HG02943 (cell line): ENCODE measurements around the gene ERMARD.

ENCODE experiments used
- ATAC-seq: cut with Tn5 transposase; IDR thresholded peaks from one replicate; pipeline ENCODE4 v1.9.1; 2021; ENCODE audit warnings: mild to moderate bottlenecking, low read depth, moderate library complexity; ENCODE audit not compliant: unreplicated experiment

The ERMARD gene

DNA sequence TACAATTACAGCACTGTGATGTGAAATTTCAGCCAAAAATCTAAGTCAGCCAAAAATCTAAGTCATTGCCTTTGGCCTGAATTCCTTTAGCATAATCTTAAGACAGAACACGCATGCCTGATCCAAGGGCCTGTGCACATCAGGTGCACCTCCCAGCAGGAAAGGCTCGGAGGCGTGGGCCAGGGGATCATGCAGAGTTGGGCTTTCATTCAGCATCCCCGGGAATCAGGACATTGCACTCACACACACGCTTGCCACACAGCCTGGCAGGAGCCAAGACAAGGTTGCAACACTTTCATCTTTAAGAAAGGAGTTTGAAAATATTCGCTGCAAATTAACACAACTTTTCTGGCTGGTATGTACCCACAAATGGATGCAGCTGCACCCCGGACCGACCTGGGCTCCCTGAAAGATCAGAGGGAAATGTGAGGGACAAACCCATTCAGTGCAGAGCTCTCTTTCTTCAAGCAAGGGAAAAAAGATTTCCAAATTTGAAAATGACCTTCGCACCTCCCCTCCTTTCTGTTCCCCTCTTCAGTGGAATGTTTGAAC, 48.8 kb downstream of the ERMARD start:
- no peak for ATAC-seq

DNA sequence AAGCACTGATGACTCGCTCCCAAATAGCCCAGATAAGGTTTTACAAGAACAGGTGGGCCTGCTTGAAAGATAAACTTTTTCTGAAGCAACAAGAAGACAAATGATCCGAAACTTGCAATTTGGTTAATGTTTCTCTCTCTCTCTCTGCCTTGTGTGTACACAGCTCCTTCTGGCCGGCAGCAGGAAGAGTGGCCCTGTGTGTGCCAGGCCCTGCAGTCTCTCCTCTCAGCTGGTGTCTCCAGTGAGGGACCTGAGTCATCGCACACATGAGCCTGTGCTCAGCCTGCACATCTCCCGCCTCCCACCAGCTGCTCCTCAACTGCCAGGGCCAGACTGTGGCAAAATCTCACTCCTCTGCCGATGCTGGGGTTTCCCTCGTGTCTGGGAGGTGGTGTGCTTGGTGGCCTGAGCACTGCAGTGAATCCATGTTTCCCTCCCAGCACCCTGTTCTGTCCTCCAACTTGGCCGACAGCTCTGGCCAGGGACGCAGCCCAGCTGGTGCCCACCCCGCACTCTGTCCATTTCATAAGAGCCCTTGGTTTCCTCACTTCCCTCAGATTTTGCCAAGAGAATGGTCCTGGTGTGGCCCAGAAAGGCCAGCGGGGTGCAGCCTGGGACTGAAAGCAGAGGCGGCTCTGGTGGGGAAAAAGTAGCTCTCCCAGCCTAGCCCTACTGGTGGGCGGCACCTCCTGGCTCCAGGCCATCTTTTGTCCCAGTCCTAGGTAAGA, 49.4 kb downstream of the ERMARD start:
- no peak for ATAC-seq

DNA sequence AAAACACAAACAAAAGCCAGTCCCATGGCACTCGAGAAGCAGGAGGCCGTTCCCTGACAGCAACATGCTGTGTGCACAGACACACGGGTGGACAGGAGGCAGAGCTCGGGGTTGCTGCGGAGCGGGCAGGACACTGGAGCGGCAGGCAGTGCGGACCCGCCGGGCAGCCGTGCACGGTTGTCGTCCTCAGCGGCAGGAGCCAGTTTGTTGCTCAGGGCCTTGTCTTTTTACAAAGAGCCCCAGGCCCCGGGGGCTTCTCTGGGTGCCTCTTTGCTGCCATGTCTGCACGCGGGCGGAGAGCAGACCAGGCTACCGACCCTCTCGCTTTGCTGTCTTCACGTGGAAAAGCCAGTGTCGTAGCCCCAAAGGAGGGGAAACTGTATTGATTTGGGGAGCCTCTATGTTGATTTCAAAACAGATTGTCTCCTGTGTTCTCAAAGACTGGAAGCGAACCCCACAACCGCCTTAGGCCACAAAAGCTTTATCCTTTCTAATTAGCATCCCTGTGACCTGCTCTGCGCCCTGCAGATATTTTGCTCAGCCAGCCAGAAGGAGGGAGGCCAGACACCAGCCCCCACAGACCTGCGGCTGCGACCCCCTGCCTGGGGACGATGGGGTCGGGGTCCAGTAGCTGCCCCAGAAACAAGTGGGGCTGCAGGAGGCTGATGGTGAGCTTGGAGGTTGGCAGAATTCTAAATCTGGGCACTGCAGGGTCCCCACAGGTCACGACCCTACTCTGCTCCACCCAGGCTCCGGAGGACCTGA, 50.2 kb downstream of the ERMARD start:
- no peak for ATAC-seq

DNA sequence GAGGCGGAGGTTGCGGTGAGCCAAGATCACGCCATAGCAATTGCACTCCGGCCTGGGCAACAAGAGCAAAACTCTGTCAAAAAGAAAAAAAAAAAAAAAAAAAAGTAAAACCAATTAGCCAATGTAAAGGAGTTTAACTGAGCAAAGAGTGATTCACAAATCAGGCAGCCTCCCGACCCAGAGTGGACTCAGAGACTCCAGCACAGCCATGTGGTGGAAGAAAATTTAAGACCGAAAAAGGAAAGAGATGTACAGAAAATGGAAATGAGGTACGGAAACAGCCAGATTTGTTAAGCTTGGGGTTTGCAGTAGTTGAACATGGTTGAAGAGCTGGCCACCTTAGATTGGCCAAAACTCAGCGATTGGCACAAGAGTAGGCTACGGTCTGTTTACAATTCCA, 51.4 kb downstream of the ERMARD start:
- ATAC-seq: no peak

DNA sequence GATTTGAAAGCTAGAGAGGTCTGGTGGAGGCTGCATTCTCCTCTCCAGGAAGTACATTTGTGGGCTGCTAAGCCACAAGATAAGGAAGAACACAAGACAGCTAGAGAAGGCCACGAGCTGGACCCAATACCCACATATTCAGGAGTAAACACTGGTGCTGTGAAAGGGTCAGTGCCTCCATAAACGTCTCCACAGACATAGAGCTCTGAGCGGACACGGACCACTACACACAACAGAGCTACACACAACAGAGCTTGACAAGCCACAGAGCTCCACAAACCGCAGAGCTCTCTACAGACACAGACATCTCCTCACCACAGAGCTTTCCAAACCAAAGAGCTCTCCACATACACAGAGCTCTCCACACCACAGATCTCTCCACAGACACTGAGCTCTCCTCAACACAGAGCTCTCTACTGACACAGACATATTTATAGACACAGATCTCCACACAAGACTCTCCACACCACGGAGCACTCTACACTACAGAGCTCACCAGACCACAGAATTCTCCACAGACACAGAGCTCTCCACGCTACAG, 51.9 kb downstream of the ERMARD start:
- ATAC-seq: peak; percentile 43

DNA sequence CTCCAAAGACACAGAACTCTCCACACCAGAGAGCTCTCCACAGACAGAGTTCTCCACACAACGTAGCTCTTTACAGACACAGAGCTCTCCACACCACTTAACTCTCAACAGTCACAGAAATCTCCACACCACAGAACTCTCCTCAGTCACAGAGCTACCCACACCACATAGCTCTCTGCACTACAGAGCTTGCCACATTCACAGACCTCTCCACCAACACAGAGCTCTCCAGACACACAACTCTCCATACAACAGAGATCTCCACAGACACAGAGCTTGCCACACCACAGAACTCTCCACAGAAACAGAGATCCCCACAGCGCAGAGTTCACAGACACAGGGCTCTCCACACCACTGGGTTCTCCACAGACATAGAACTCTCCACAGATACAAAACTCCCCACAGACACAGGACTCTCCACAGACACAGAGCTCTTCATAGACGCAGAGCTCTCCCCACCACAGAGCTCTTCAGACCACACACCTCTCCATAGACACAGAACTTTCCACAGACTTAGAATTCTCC, 52.5 kb downstream of the ERMARD start:
- ATAC-seq: peak; percentile 4

DNA sequence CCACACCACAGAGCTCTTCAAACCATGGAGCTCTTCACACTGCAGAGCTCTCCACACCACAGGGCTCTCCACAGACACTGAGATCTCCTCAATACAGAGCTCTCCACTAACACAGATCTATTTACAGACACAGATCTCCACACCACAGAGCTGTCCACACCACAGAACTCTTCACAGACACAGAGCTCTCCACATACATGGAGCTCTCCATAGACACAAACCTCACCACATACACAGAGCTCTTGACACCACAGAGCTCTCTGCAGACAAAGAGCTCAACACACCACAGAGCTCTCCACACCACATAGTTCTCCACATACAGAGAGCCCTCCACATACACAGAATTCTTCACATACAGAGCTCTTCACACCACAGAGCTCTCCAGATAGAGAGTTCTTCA, 53.0 kb downstream of the ERMARD start:
- no peak for ATAC-seq

DNA sequence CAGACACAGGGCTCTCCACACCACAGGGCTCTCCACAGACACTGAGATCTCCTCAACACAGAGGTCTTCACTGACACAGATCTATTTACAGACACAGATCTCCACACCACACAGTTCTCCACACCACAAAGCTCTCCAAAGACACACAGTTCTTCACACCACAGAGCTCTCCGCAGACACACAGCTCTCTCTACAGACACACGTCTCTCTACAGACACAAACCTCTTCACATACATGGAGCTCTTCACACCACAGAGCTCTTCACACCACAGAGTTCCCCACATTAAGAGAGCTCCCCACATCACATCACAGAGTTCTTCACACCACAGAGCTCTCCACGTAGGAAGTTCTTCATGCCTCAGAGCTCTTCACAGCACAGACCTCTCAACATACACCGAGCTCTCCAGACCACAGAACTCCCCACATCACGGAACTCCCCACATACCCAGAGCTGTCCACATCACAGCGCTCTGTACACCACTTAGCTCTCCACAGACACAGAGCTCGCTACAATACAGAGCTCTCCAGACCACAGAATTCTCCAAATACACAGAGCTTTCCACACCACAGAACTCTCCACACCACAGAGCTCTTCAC, 53.9 kb downstream of the ERMARD start:
- no peak for ATAC-seq

DNA sequence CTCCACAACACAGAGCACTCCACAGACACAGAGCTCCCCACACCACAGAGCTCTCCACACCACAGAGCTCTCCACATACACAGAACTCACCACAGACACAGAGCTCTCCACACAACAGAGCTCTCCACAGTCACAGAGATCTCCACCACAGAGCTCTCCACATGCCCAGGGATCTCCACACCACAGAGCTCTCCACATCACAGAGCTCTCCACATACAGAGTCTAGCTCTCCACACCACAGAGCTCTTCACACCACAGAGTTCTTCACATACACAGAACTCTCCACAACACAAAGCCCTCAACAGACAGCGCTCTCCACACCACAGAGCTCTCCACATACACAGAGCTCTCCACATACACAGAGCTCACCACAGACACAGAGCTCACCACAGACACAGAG, 55.3 kb downstream of the ERMARD start:
- ATAC-seq: no peak

DNA sequence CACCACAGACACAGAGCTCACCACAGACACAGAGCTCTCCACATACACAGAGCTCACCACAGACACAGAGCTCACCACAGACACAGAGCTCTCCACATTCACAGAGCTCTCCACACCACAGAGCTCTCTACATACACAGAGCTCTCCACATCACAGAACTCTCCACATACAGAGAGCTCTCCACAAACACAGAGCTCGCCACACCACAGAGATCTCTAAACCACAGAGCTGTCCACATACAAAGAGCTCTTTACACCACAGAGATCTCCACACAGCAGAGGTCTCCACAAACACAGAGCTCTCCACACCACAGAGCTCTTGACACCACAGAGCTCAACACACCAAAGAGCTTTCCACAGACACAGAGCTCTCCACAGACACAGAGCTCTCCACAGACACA, 55.8 kb downstream of the ERMARD start:
- no peak for ATAC-seq

DNA sequence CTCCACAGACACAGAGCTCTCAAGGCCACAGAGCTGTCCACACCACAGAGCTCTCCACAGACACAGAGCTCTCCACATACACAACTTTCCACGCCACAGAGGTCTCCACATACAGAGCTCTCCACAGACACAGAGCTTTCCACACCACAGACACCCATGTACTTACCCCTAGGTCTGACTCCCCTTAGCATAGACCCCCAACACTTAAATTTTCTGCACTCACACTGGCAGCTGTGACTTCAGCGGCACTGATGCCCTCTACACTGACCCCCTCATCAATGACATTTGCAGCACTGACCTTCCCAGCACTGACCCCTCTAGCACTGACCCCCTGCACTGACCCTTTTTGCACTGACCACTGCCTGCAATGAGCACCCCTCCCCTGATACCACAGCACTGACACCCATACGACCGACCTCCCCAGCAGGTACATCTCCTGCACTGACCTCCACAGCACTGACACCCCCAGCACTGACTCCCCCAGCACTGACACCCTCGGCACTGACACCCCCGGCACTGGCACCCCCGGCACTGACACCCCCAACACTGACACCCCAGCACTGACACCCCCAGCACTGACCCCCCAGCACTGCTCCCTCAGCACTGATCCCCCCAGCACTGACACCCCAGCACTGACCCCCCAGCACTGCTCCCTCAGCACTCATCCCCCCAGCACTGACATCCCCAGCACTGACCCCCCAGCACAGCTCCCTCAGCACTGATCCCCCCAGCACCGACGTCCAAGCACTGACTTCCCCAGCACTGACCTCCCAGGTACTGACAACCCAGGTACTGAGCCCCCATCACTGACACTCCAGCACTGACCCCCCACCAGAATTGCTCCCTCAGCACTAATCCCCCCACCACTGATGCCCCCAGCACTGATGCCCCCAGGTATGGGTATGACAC, 56.5 kb downstream of the ERMARD start:
- no peak for ATAC-seq

DNA sequence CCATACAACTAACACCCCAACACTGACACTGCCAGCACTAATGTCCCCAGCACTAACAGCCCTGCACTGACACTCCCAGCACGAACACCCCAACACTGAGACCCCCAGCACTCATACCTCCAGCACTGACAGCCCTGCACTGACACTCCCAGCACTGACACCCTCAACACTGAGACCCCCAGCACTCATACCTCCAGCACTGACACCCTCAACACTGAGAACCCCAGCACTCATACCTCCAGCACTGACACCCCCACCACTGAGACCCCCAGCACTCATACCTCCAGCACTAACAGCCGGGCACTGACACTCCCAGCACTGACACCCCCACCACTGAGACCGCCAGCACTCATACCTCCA, 57.2 kb downstream of the ERMARD start:
- no peak for ATAC-seq

DNA sequence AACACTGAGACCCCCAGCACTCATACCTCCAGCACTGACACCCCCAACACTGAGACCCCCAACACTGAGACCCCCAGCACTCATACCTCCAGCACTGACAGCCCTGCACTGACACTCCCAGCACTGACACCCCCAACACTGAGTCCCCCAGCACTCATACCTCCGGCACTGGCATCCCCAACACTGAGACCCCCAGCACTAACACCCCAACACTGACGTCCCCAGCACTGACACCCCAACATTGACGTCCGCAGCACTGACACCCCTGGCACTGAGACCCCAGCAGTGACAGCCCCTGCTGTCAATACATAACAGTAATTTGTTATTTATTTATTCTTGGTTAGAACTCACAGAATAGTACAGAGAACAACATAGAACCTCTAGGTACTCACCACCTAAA, 58.0 kb downstream of the ERMARD start:
- no peak for ATAC-seq

DNA sequence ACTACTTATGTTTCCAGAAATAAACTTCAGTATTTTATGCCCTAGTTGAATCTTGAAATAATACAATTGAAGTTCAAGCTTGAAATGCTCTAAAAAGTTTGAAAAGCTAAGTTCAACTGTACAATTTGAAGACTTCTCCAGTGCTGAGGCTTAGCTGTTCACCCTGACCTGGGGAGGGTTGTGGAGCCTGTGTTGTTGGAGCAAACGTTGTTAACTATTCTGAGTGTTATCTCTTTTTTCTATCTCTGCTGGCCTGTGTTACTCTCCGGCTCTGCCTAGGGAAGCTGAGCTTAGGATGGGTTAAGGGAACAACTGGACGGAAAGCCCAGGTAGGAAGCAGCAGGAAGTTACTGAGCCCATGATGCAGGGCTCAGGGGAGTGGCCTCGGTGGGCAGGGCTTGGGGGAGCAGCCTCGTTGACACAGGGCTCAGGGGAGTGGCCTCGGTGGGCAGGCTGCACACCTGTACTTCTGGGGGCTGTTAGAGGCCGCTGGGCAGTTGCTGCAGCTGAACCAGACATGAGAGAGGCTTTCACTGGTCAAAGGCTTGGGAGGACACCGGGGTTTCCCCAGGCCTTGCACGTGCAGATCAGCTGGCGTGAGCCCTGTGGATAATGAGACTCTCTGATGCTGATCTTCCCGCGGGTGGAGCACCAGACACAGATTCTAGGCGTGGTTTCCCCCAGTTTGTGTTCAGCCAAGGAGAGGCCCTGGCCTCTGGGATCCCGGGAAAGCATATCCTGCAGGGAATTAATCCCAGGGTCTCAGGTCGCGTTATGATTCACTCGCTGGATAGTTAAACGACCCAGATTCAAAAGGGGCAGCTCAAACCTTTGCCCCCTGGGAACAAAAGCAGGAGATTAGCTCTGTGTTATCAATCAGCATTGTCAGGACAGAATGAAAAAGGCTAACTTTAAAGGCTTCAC, 58.9 kb downstream of the ERMARD start:
- ATAC-seq: no peak

DNA sequence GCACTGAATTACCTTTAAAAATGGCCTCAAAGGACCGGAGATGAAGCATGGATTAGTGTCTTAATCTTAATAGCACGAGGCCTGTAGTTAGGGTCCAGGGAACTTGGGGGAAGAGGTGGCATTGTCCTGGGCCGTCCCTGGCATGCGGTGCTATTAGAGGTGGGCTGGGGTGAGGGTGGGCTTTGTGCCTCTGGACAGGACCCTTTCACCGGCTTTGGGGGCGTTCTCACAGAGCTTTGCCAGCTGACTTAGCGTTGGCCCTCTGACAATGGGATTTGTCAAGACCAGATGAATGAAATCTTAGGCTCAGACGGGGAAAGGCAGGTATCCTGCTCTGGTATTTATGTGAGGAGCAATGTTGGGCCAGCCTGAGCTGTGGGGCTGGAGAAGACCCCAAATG, 59.6 kb downstream of the ERMARD start:
- no peak for ATAC-seq

DNA sequence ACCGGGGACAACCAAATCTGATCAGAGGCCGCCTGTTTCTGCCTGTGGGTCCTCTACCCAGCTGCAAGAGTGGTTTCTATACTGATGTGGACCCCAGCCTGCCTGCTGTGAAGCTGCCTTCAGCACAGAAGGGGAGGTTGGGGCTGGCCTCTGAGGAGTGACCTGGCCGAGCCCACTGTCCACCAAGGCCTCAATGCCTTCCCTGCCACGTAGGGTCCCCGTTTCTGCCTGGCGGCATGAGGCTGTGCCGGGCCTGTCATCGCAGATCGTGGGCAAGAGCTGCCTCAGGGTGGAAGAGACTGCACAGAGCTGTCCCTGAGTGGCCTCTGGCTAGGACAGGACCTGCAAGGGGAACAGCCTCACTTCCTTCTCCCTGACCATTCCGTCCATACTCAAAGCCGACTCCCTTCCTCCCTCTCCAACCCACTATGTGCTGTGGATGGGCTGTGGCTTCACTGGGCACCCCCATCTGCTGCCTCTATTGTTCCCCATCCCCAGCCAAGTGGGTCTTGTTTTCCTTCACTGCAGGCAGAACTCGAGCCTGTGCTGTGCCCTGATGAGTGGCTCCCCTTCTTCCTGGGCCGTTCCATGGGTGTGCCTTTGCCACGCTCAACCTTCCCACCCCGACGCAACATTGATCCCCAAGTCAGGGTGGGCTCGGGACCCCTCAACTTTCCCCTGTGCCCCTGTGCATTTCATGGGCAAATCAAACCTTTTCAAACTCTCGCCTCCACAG, 60.3 kb downstream of the ERMARD start:
- ATAC-seq: no peak

DNA sequence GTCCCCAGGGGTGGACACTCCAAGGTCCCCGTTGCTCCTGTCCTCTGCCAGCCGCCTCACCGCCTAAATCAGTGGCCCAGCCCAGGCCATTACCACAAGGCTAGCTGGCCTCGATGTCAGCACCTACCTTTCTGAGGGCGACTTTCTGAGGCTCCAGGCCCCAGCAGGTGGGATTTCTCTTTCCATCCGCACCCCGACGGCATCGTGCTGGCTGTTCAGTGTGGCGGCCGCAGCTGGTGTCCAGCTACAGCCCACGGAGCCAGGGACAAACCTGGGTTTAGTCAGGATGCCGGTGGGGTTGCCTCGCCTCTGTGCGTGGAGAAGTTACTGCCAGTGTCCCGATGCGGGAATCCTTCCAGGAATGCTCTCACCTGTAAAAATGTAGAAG, 60.8 kb downstream of the ERMARD start:
- no peak for ATAC-seq

DNA sequence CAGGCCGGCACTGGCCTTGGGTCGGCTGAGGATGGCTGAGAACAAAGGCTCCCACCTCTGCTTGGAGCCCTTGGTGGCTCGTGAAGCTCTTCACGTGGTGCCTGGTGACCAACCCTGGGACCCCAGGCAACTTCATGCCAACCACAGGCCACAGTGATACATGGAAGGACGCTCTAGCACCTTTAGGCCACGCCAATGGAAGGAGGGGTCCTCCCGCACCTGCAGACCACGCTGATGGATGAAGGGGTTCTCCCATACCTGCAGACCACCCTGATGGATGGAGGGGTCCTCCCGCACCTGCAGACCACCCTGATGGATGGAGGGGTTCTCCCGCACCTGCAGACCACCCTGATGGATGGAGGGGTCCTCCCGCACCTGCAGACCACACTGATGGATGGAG, 62.5 kb downstream of the ERMARD start:
- ATAC-seq: no peak
